M059J (cell line): ENCODE measurements around the gene POLR3B. TPM values are rescaled to one million over a fixed set of nuclear protein-coding genes. Genes with fewer than 3 reads are reported as not detected.
A peak's percentile ranks its signal among the peaks of the same experiment; 100 is the strongest.
"Not testable (repeated sequence)": the region's sequence is repeated elsewhere in the genome, so short reads cannot be mapped to it uniquely, and the experiment has no call there.

Experiments
- DNase-seq: peaks from one replicate; pipeline ENCODE4 v3.0.0-alpha.2; 2012; ENCODE audit warnings: low read depth
- total RNA-seq: library from RNA; depleted of rRNA; stranded (reverse); fragments of >200 nt; shearing (Covaris generic); gene quantifications from 2 replicates; pipeline ENCODE4 v1.2.3, GENCODE V29; 2014

The POLR3B gene
- total RNA-seq, 1 experiment from 2014 or later = 8.2 TPM

- peak; percentile 81 for DNase-seq
Measured at GRCh38 chr12:106342397-106343213, 14.9 kb upstream of the POLR3B start.

- no peak for DNase-seq
Measured at GRCh38 chr12:106343214-106343528, 14.4 kb upstream of the POLR3B start.

GRCh38 chr12:106344131-106344530 is 13.4 kb upstream of the POLR3B start:
- DNase-seq = no peak

GRCh38 chr12:106345746-106346145 is 11.8 kb upstream of the POLR3B start:
- DNase-seq = peak; percentile 59

GRCh38 chr12:106348411-106348810 is 9.1 kb upstream of the POLR3B start:
- no peak for DNase-seq

- no peak for DNase-seq
Measured at GRCh38 chr12:106353175-106353574, 4.4 kb upstream of the POLR3B start.

GRCh38 chr12:106358396-106359241 is 1.1 kb downstream of the POLR3B start:
- peak; percentile 39 for DNase-seq

- no peak for DNase-seq
Measured at GRCh38 chr12:106359646-106360399, 2.3 kb downstream of the POLR3B start.

GRCh38 chr12:106360400-106360994 is 2.9 kb downstream of the POLR3B start:
- DNase-seq = no peak

GRCh38 chr12:106362971-106363370 is 5.4 kb downstream of the POLR3B start:
- no peak for DNase-seq

GRCh38 chr12:106364261-106364660 is 6.7 kb downstream of the POLR3B start:
- DNase-seq = no peak

GRCh38 chr12:106369624-106370346 is 12.2 kb downstream of the POLR3B start:
- peak; percentile 74 for DNase-seq

GRCh38 chr12:106378788-106379187 is 21.2 kb downstream of the POLR3B start:
- no peak for DNase-seq

- no peak for DNase-seq
Measured at GRCh38 chr12:106380954-106381353, 23.4 kb downstream of the POLR3B start.

- DNase-seq = not testable (repeated sequence)
Measured at GRCh38 chr12:106381866-106382265, 24.3 kb downstream of the POLR3B start.

- peak; percentile 17 for DNase-seq
Measured at GRCh38 chr12:106386813-106387535, 29.4 kb downstream of the POLR3B start.

GRCh38 chr12:106387848-106388377 is 30.4 kb downstream of the POLR3B start:
- DNase-seq = no peak

GRCh38 chr12:106389151-106389550 is 31.6 kb downstream of the POLR3B start:
- DNase-seq = no peak

- DNase-seq = no peak
Measured at GRCh38 chr12:106392759-106393158, 35.2 kb downstream of the POLR3B start.

GRCh38 chr12:106409878-106410277 is 52.3 kb downstream of the POLR3B start:
- DNase-seq = peak; percentile 7
